OCI-LY1 (cell line): ENCODE measurements around the gene GNS.

Source experiments
- H2AFZ ChIP-seq: fragments of 200-600 bp; sonication (generic), shearing (Covaris generic); 2 replicates; pipeline ENCODE4 v1.6.0; 2014; ENCODE audit warnings: antibody characterized with exemption, mild to moderate bottlenecking, low read length
- H3F3A ChIP-seq: fragments of 200-600 bp; sonication (generic), shearing (Covaris generic); 2 replicates; pipeline ENCODE4 v1.6.0; 2014; ENCODE audit warnings: mild to moderate bottlenecking, antibody characterized with exemption, low read length, moderate library complexity; ENCODE audit not compliant: insufficient read depth
- H3K27ac ChIP-seq: fragments of 200-600 bp; sonication (generic); 2 replicates; pipeline ENCODE4 v1.5.1; 2014; ENCODE audit warnings: low read length, mixed run types, mild to moderate bottlenecking, low read depth; ENCODE audit not compliant: poor library complexity, severe bottlenecking
- H3K27me3 ChIP-seq: fragments of 200-600 bp; sonication (generic); 2 replicates; pipeline ENCODE4 v1.6.0; 2014; ENCODE audit warnings: antibody characterized with exemption, mild to moderate bottlenecking, low read length, moderate library complexity; ENCODE audit not compliant: insufficient read depth
- H3K36me3 ChIP-seq: fragments of 200-600 bp; sonication (generic); 2 replicates; pipeline ENCODE4 v1.6.1; 2014; ENCODE audit warnings: mild to moderate bottlenecking, antibody characterized with exemption, low read length, moderate library complexity, mixed read lengths; ENCODE audit not compliant: insufficient read depth
- H3K4me1 ChIP-seq: fragments of 200-600 bp; sonication (generic); 2 replicates; pipeline ENCODE4 v1.5.1; 2014; ENCODE audit warnings: mild to moderate bottlenecking, low read length, moderate library complexity; ENCODE audit not compliant: insufficient read depth, severe bottlenecking
- H3K4me2 ChIP-seq: fragments of 200-600 bp; sonication (generic), shearing (Covaris generic); 2 replicates; pipeline ENCODE4 v1.6.1; 2014; ENCODE audit warnings: low read length
- H3K4me3 ChIP-seq: fragments of 200-600 bp; sonication (generic); 2 replicates; pipeline ENCODE4 v1.5.1; 2014; ENCODE audit warnings: low read length, low read depth, mild to moderate bottlenecking, mixed read lengths; ENCODE audit not compliant: poor library complexity, severe bottlenecking
- H3K79me2 ChIP-seq: fragments of 200-600 bp; shearing (Covaris generic); 2 replicates; pipeline ENCODE4 v1.6.1; 2016; ENCODE audit warnings: mixed run types, low read length, mixed read lengths; ENCODE audit not compliant: insufficient read depth
- H3K9ac ChIP-seq: fragments of 200-600 bp; sonication (generic), shearing (Covaris generic); 2 replicates; pipeline ENCODE4 v1.6.1; 2014; ENCODE audit warnings: mild to moderate bottlenecking, low read length, mixed read lengths
- H3K9me2 ChIP-seq: fragments of 200-600 bp; sonication (generic), shearing (Covaris generic); 2 replicates; pipeline ENCODE4 v1.6.1; 2014; ENCODE audit warnings: low read depth, mild to moderate bottlenecking, low read length, mixed read lengths
- H3K9me3 ChIP-seq: fragments of 200-600 bp; shearing (Covaris generic); 2 replicates; pipeline ENCODE4 v1.6.1; 2014; ENCODE audit warnings: low read length, mixed read lengths
- H4K20me1 ChIP-seq: fragments of 200-600 bp; sonication (generic), shearing (Covaris generic); 2 replicates; pipeline ENCODE4 v1.6.0; 2016; ENCODE audit warnings: mild to moderate bottlenecking, low read length; ENCODE audit not compliant: insufficient read depth
- EZH2 ChIP-seq: fragments of 200-600 bp; sonication (generic), shearing (Covaris generic); IDR thresholded peaks from 2 replicates; pipeline ENCODE4 v1.8.0; 2017; ENCODE audit warnings: borderline replicate concordance, mixed run types, mild to moderate bottlenecking, antibody characterized with exemption, low read length, moderate library complexity, mixed read lengths
- TF ChIP-seq, protein P1 (sequence below): fragments of 200-600 bp; sonication (generic), shearing (Covaris generic); IDR thresholded peaks from 2 replicates; pipeline ENCODE4 v1.5.1; 2017; ENCODE audit warnings: mild to moderate bottlenecking, antibody characterized with exemption, low read length, moderate library complexity, mixed read lengths

GNS gene

DNA sequence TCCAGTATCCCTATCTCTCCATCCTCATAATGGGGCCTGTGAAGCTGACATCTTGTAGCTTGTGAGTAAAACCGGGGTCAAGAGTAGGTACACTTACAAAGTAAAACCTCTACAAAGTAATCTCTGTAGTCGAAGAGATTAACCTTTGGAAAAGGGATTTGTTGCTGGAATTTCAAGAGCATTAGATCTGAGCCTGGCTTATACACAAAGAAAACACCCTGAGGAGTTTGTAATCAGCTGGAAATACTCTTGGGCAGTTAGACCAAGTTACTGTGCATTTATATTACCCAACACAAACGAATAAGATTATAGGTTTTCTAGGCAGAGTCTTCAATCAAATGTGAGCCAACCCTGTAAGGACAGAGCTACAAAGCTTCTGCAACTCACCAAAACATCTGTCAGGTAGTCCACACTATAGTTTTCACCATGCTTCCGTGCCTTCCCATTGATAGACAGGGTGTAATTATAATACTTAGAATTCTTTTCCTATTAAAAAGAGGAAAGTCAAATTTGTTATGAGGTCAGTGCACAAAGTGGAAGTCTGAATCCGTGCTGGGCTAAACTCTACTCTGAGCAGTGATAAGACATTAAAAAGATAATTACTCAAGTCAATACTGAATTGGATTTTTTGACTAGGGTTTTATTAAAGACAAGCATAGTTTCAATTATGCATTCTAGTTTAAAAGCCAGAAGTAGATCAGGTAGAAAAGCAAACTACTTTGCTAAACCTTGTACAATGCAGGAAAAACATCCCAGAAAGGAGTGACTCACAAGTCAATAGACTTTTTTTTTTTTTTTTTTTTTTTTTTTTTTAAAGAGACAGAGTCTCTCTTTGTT lies 14.6 kb downstream of the GNS start:
- Histone ChIP-seq H3F3A (no peaks in the 10 kb centered on the region), H3K27me3 (no peaks in the 10 kb centered on the region), H3K9ac (no peak overlapping the region), H4K20me1 (no peaks in the 10 kb centered on the region), H3K79me2 (no peaks in the 10 kb centered on the region), H3K4me3 (no peak overlapping the region), H2AFZ (no peak overlapping the region), H3K36me3 (peaks cover 59% of the 10 kb centered on the region), H3K4me1 (no peaks in the 10 kb centered on the region), H3K27ac (no peak overlapping the region), H3K4me2 (no peak overlapping the region), H3K9me2 (no peaks in the 10 kb centered on the region), H3K9me3 (no peaks in the 10 kb centered on the region)
- no peak for TF ChIP-seq EZH2
- TF ChIP-seq, protein P1, sequence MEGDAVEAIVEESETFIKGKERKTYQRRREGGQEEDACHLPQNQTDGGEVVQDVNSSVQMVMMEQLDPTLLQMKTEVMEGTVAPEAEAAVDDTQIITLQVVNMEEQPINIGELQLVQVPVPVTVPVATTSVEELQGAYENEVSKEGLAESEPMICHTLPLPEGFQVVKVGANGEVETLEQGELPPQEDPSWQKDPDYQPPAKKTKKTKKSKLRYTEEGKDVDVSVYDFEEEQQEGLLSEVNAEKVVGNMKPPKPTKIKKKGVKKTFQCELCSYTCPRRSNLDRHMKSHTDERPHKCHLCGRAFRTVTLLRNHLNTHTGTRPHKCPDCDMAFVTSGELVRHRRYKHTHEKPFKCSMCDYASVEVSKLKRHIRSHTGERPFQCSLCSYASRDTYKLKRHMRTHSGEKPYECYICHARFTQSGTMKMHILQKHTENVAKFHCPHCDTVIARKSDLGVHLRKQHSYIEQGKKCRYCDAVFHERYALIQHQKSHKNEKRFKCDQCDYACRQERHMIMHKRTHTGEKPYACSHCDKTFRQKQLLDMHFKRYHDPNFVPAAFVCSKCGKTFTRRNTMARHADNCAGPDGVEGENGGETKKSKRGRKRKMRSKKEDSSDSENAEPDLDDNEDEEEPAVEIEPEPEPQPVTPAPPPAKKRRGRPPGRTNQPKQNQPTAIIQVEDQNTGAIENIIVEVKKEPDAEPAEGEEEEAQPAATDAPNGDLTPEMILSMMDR: no peak

DNA sequence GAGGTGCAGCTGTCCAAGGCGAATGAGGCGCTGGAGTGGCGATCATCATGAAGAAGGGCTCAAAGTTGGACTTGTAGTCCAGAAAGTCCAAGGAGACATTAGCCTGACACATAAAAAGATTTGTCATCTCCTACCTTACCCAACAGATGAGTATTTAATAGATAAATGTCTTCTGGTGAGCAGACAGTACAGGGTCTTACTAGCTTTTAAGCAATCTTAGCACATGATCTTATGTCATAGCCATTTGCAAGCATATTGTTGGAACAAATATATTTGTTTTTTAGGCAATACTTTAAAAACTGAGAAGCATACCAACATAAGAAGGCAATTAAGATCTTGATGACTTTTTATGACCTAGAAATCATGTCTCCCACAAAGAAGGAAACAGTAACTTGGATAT lies 16.0 kb downstream of the GNS start:
- no peaks in the 10 kb centered on the region for H3F3A ChIP-seq
- no peaks in the 10 kb centered on the region for H3K79me2 ChIP-seq
- no peak overlapping the region for H3K27ac ChIP-seq
- no peaks in the 10 kb centered on the region for H3K4me1 ChIP-seq
- no peaks in the 10 kb centered on the region for H4K20me1 ChIP-seq
- H3K4me2 ChIP-seq: no peak overlapping the region
- no peaks in the 10 kb centered on the region for H3K27me3 ChIP-seq
- no peak overlapping the region for H3K9ac ChIP-seq
- H3K4me3 ChIP-seq: no peak overlapping the region
- H2AFZ ChIP-seq: no peak overlapping the region
- peaks cover 67% of the 10 kb centered on the region for H3K36me3 ChIP-seq
- H3K9me3 ChIP-seq: no peaks in the 10 kb centered on the region
- no peaks in the 10 kb centered on the region for H3K9me2 ChIP-seq
- TF ChIP-seq, protein P1: no peak
- TF ChIP-seq EZH2: no peak

DNA sequence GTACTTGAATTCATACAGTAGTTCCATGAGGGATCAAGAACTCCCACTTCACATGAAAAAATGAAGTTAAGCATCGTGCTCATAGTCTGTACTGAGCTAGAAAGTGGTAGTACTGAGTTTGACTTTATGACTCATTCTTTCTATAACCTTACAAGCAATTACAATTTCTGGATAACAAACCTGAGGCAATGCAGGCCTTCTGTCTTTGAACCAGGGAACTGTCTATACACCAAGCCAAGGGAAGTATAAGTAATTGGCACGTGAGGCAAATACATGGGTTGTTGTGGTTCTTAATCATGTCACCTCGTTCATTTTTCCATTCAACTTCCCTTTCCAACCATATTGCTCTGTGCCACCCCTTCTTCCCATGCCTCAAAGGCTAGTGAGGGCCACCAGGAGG lies 16.8 kb downstream of the GNS start:
- H3K36me3 ChIP-seq: peaks cover 75% of the 10 kb centered on the region
- H3K79me2 ChIP-seq: no peaks in the 10 kb centered on the region

More for the DNA sequence above, 16.8 kb downstream of the GNS start:
- Histone ChIP-seq H3K9me2 (no peaks in the 10 kb centered on the region), H3K27me3 (no peaks in the 10 kb centered on the region), H3K4me2 (no peak overlapping the region), H3F3A (no peaks in the 10 kb centered on the region), H4K20me1 (no peaks in the 10 kb centered on the region), H3K27ac (no peak overlapping the region), H3K4me3 (no peak overlapping the region), H3K9me3 (no peaks in the 10 kb centered on the region), H3K9ac (no peak overlapping the region), H2AFZ (no peak overlapping the region), H3K4me1 (no peaks in the 10 kb centered on the region)
- TF ChIP-seq, protein P1: no peak
- no peak for TF ChIP-seq EZH2
